Measurements from ENCODE around the gene TMEM95.

The TMEM95 gene

GRCh38 chr17:7404737-7405349 lies 49.9 kb downstream of the TMEM95 start:
- no peak for DNase-seq (ENCODE audit: low read depth)

- DNase-seq (ENCODE audit: low read depth) = no peak
Observed at GRCh38 chr17:7405350-7406234, 50.6 kb downstream of the TMEM95 start.

GRCh38 chr17:7406235-7406825 lies 51.4 kb downstream of the TMEM95 start:
- no peak for DNase-seq (ENCODE audit: low read depth)

Measured in stimulated activated CD8-positive, alpha-beta memory T cell treated with anti-CD3 and anti-CD28 coated beads, Interleukin-12 subunit alpha, Interleukin-12 subunit beta, amount 100 ng/mL, for 1 hour (primary cell).